ENCODE data around the gene CCDC188. TPM values are rescaled to one million over a fixed set of nuclear protein-coding genes. Genes with fewer than 3 reads are reported as not detected.

The CCDC188 gene
- total and polyA plus RNA-seq, 2 donors (not counting 1 experiment from before 2014, with no cell fraction given), result 0.33 to 0.59 TPM

- Histone ChIP-seq H3K4me2 (ENCODE audit: extremely low read depth, insufficient read depth, low read length) (no peak overlapping the region), H3K79me2 (ENCODE audit: control insufficient read depth, insufficient read depth, low read length) (no peaks in the 10 kb centered on the region), H4K20me1 (ENCODE audit: control insufficient read depth, extremely low read depth, insufficient read depth, low read length) (no peaks in the 10 kb centered on the region), H3K9ac (ENCODE audit: insufficient read depth, low read length) (no peak overlapping the region), H3K4me3 (replicated peaks in 1 of 4; ENCODE audit: control extremely low read depth in 1 of 4, insufficient read depth in 1 of 4, low read depth in 3 of 4, low read length in 4 of 4) (no peak overlapping the region), H2AFZ (ENCODE audit: low read length) (no peak overlapping the region), H3K4me1 (ENCODE audit: control insufficient read depth, extremely low read depth, insufficient read depth, low read length) (no peaks in the 10 kb centered on the region), H3K27me3 (ENCODE audit: control insufficient read depth, insufficient read depth, low read length) (no peaks in the 10 kb centered on the region), H3K36me3 (ENCODE audit: control insufficient read depth, insufficient read depth, low read length) (no peaks in the 10 kb centered on the region), H3K9me3 (ENCODE audit: control insufficient read depth, insufficient read depth, low read depth, low read length) (no peaks in the 10 kb centered on the region), H3K27ac (ENCODE audit: insufficient read depth, low read length) (no peak overlapping the region)
- TF ChIP-seq EZH2 (IDR thresholded peaks at IDR 0.05; ENCODE audit: low read length, missing control alignments) (no peak), CTCF (conservative IDR thresholded peaks at IDR 0.05 in 1 of 2, IDR thresholded peaks at IDR 0.05 in 1 of 2; ENCODE audit: low read depth in 1 of 2, low read length in 2 of 2) (no peak)
- no peak for DNase-seq (ENCODE audit: low read depth in 2 of 2)
Observed at GRCh38 chr22:20180640-20181039, 29.8 kb upstream of the CCDC188 start.

GRCh38 chr22:20180245-20180630, 29.4 kb upstream of the CCDC188 start:
- Histone ChIP-seq H3K36me3 (ENCODE audit: control insufficient read depth, insufficient read depth, low read length) (no peaks in the 10 kb centered on the region), H3K4me1 (ENCODE audit: control insufficient read depth, extremely low read depth, insufficient read depth, low read length) (no peaks in the 10 kb centered on the region), H3K9ac (ENCODE audit: insufficient read depth, low read length) (no peak overlapping the region), H4K20me1 (ENCODE audit: control insufficient read depth, extremely low read depth, insufficient read depth, low read length) (no peaks in the 10 kb centered on the region), H3K27ac (ENCODE audit: insufficient read depth, low read length) (no peak overlapping the region), H3K4me2 (ENCODE audit: extremely low read depth, insufficient read depth, low read length) (no peak overlapping the region), H3K9me3 (ENCODE audit: control insufficient read depth, insufficient read depth, low read depth, low read length) (no peaks in the 10 kb centered on the region), H3K27me3 (ENCODE audit: control insufficient read depth, insufficient read depth, low read length) (no peaks in the 10 kb centered on the region), H3K4me3 (replicated peaks in 1 of 4; ENCODE audit: control extremely low read depth in 1 of 4, insufficient read depth in 1 of 4, low read depth in 3 of 4, low read length in 4 of 4) (no peak overlapping the region), H2AFZ (ENCODE audit: low read length) (no peak overlapping the region), H3K79me2 (ENCODE audit: control insufficient read depth, insufficient read depth, low read length) (no peaks in the 10 kb centered on the region)
- DNase-seq (ENCODE audit: low read depth in 2 of 2), result no peak
- TF ChIP-seq CTCF (conservative IDR thresholded peaks at IDR 0.05 in 1 of 2, IDR thresholded peaks at IDR 0.05 in 1 of 2; ENCODE audit: low read depth in 1 of 2, low read length in 2 of 2) (no peak), EZH2 (IDR thresholded peaks at IDR 0.05; ENCODE audit: low read length, missing control alignments) (no peak)

GRCh38 chr22:20179455-20180244, 28.8 kb upstream of the CCDC188 start:
- Histone ChIP-seq H3K27ac (ENCODE audit: insufficient read depth, low read length) (no peak overlapping the region), H3K9me3 (ENCODE audit: control insufficient read depth, insufficient read depth, low read depth, low read length) (no peaks in the 10 kb centered on the region), H2AFZ (ENCODE audit: low read length) (no peak overlapping the region), H3K27me3 (ENCODE audit: control insufficient read depth, insufficient read depth, low read length) (no peaks in the 10 kb centered on the region), H3K9ac (ENCODE audit: insufficient read depth, low read length) (no peak overlapping the region), H3K4me1 (ENCODE audit: control insufficient read depth, extremely low read depth, insufficient read depth, low read length) (no peaks in the 10 kb centered on the region), H3K4me3 (replicated peaks in 1 of 4; ENCODE audit: control extremely low read depth in 1 of 4, insufficient read depth in 1 of 4, low read depth in 3 of 4, low read length in 4 of 4) (no peak overlapping the region), H4K20me1 (ENCODE audit: control insufficient read depth, extremely low read depth, insufficient read depth, low read length) (no peaks in the 10 kb centered on the region), H3K79me2 (ENCODE audit: control insufficient read depth, insufficient read depth, low read length) (no peaks in the 10 kb centered on the region), H3K4me2 (ENCODE audit: extremely low read depth, insufficient read depth, low read length) (no peak overlapping the region), H3K36me3 (ENCODE audit: control insufficient read depth, insufficient read depth, low read length) (no peaks in the 10 kb centered on the region)
- TF ChIP-seq EZH2 (IDR thresholded peaks at IDR 0.05; ENCODE audit: low read length, missing control alignments) (no peak), CTCF (conservative IDR thresholded peaks at IDR 0.05 in 1 of 2, IDR thresholded peaks at IDR 0.05 in 1 of 2; ENCODE audit: low read depth in 1 of 2, low read length in 2 of 2) (no peak)
- DNase-seq (ENCODE audit: low read depth in 2 of 2), result no peak

All from fibroblast of lung (primary cell).